MCF 10A (cell line): ENCODE data around the gene AGAP1. TPM values are rescaled to one million over a fixed set of nuclear protein-coding genes. Genes with fewer than 3 reads are reported as not detected.

ENCODE experiments used
- BruUV-seq: library from RNA; stranded (reverse); fragments of 400-500 nt; replicated peaks from 2 replicates; lab custom pipeline; 2021; lab: Mats Ljungman, UMichigan
- CTCF ChIA-PET: fragments of 300-600 bp; sonication (Branson Sonifier 250); formaldehyde crosslinking; extraction: SDS; loops from one replicate; lab custom pipeline; 2021; ENCODE audit warnings: antibody characterized with exemption, inconsistent platforms; lab: Yijun Ruan, JAX
- POLR2A ChIA-PET: fragments of 300-600, 350-650 bp; sonication (Branson Sonifier 250); formaldehyde crosslinking; extraction: SDS; loops from one replicate; lab custom pipeline; 2020; ENCODE audit warnings: antibody characterized with exemption, inconsistent platforms; lab: Yijun Ruan, JAX
- DNase-seq: peaks from one replicate; pipeline ENCODE4 v3.0.0-alpha.2; 2018; ENCODE audit not compliant: unreplicated experiment
- H3K27ac Mint-ChIP-seq: one replicate; pipeline ENCODE4 v1.8.0; 2022; ENCODE audit warnings: mild to moderate bottlenecking, low read depth, mixed read lengths; ENCODE audit not compliant: unreplicated experiment
- H3K27me3 Mint-ChIP-seq: one replicate; pipeline ENCODE4 v1.8.0; 2022; ENCODE audit warnings: mixed read lengths; ENCODE audit not compliant: insufficient read depth, unreplicated experiment
- H3K36me3 Mint-ChIP-seq: one replicate; pipeline ENCODE4 v1.8.0; 2022; ENCODE audit warnings: mild to moderate bottlenecking, moderate library complexity, mixed read lengths; ENCODE audit not compliant: insufficient read depth, unreplicated experiment
- H3K4me1 Mint-ChIP-seq: one replicate; pipeline ENCODE4 v1.8.0; 2022; ENCODE audit warnings: mixed read lengths; ENCODE audit not compliant: insufficient read depth, unreplicated experiment
- H3K4me3 Mint-ChIP-seq: one replicate; pipeline ENCODE4 v1.8.0; 2022; ENCODE audit warnings: mild to moderate bottlenecking, moderate library complexity, mixed read lengths; ENCODE audit not compliant: unreplicated experiment
- H3K9me3 Mint-ChIP-seq: one replicate; pipeline ENCODE4 v1.8.0; 2022; ENCODE audit warnings: mixed read lengths; ENCODE audit not compliant: unreplicated experiment
- intact Hi-C: fragments of 100-400 bp; cut with micrococcal nuclease; formaldehyde crosslinking; loops from 2 replicates; pipeline ENCODE4 v1.14.1; 2022
- total RNA-seq: library from RNA; stranded (reverse); gene quantifications from 2 replicates; pipeline ENCODE4 v1.2.3, GENCODE V29; 2022
- TF ChIP-seq, protein P1 (sequence below): fragments of 200-600 bp; IDR thresholded peaks from one replicate; pipeline ENCODE4 v1.8.0; 2022; ENCODE audit warnings: antibody characterized with exemption, mild to moderate bottlenecking; ENCODE audit not compliant: unreplicated experiment

AGAP1 gene
- total RNA-seq, 1 experiment from 2014 or later, result 41.3 TPM

DNA sequence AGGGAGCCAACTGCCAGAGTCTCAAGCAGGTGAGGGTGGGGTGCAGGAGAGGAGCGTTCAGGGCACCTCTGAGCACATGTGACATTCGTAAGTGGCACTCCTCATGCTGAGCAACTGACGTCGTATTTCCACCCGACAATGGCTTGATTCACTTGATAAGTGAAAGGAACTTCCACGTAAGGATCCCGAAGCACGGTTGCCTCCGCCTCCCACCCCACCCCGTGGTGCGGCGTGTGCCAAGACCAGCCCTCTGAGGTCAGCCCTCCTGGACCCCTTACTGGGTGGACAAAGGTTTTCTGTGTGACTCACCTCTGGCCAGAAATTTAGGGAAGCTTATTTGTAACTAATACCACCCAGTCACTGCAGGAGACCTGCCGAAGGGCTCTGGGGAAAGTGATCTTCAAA lies 59.9 kb downstream of the AGAP1 start:
- intact Hi-C loops, result loop anchor here (2.0 to 5.0 kb wide), 2 partner anchors 56 to 193 kb away; no protein-coding TSS in a partner anchor
- TF ChIP-seq, protein P1, sequence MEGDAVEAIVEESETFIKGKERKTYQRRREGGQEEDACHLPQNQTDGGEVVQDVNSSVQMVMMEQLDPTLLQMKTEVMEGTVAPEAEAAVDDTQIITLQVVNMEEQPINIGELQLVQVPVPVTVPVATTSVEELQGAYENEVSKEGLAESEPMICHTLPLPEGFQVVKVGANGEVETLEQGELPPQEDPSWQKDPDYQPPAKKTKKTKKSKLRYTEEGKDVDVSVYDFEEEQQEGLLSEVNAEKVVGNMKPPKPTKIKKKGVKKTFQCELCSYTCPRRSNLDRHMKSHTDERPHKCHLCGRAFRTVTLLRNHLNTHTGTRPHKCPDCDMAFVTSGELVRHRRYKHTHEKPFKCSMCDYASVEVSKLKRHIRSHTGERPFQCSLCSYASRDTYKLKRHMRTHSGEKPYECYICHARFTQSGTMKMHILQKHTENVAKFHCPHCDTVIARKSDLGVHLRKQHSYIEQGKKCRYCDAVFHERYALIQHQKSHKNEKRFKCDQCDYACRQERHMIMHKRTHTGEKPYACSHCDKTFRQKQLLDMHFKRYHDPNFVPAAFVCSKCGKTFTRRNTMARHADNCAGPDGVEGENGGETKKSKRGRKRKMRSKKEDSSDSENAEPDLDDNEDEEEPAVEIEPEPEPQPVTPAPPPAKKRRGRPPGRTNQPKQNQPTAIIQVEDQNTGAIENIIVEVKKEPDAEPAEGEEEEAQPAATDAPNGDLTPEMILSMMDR, result no peak
- H3K4me1 Mint-ChIP-seq, result peaks cover 6% of the 10 kb centered on the region
- BruUV-seq, result no TSS peak
- CTCF ChIA-PET, result interaction anchor here (0.6 kb wide), 1 partner anchor 474 kb away, joined by 3 read pairs; no protein-coding TSS in a partner anchor
- POLR2A ChIA-PET, result no interaction called here
- no peak overlapping the region for H3K4me3 Mint-ChIP-seq
- H3K9me3 Mint-ChIP-seq, result no peaks in the 10 kb centered on the region
- DNase-seq, result no peak
- H3K36me3 Mint-ChIP-seq, result peaks cover 6% of the 10 kb centered on the region
- H3K27ac Mint-ChIP-seq, result no peak overlapping the region
- no peaks in the 10 kb centered on the region for H3K27me3 Mint-ChIP-seq

DNA sequence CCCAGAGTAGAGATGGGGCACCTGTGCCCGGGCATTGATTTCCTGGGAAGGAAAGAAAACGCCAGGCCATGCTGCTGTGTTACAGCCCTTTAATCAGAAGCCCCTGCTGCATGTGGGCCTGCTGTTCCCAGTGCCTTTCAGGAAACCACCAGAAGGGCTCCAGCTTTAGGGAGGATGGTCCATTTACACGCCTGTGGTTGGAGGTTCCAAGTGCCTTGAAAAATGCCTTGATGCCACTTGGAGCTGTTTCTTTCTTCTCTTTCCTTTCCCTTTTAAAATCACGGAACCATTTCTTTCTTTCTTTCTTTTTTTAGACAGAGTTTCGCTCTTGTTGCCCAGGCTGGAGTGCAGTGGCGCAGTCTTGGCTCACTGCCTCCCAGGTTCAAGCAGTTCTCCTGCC lies 60.5 kb downstream of the AGAP1 start:
- peaks cover 6% of the 10 kb centered on the region for H3K36me3 Mint-ChIP-seq
- DNase-seq, result no peak
- no TSS peak for BruUV-seq
- peaks cover 6% of the 10 kb centered on the region for H3K4me1 Mint-ChIP-seq
- H3K9me3 Mint-ChIP-seq, result no peaks in the 10 kb centered on the region
- ChIA-PET POLR2A (no interaction called here), CTCF (interaction anchor here (0.6 kb wide), 2 partner anchors 117 to 474 kb away, joined by 3 read pairs; no protein-coding TSS in a partner anchor)
- TF ChIP-seq, protein P1, result no peak
- H3K27me3 Mint-ChIP-seq, result no peaks in the 10 kb centered on the region
- no peak overlapping the region for H3K4me3 Mint-ChIP-seq
- intact Hi-C loops, result loop anchor here (5.0 kb wide), 1 partner anchor 57 kb away; no protein-coding TSS in a partner anchor
- H3K27ac Mint-ChIP-seq, result no peak overlapping the region

DNA sequence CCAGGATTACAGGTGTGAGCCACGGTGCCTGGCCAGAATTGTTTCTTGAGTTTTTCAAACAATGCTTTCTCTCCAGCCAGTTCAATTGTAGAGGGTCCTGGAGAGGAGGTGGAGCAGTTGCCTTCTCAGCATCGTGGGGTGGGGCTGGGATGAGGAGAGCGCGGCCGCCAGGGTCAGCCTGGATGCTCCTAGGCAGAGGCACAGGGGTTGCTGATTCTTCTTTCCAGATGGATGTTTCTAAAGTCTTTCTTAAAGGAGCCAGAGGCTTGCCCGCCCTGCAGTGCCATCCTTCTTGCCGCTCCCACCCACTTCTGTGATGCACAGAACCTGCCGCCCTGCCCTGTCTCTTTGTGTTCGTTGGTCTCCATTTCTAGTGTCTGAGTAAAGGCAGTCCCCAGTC lies 61.1 kb downstream of the AGAP1 start:
- CTCF ChIA-PET, result no interaction called here
- BruUV-seq, result no TSS peak
- H3K27ac Mint-ChIP-seq, result no peak overlapping the region
- no peaks in the 10 kb centered on the region for H3K27me3 Mint-ChIP-seq
- peaks cover 6% of the 10 kb centered on the region for H3K4me1 Mint-ChIP-seq
- peaks cover 6% of the 10 kb centered on the region for H3K36me3 Mint-ChIP-seq
- no peak overlapping the region for H3K4me3 Mint-ChIP-seq
- intact Hi-C loops, result loop anchor here (5.0 kb wide), 1 partner anchor 58 kb away; no protein-coding TSS in a partner anchor
- POLR2A ChIA-PET, result no interaction called here
- TF ChIP-seq, protein P1, result no peak
- H3K9me3 Mint-ChIP-seq, result no peaks in the 10 kb centered on the region
- no peak for DNase-seq

DNA sequence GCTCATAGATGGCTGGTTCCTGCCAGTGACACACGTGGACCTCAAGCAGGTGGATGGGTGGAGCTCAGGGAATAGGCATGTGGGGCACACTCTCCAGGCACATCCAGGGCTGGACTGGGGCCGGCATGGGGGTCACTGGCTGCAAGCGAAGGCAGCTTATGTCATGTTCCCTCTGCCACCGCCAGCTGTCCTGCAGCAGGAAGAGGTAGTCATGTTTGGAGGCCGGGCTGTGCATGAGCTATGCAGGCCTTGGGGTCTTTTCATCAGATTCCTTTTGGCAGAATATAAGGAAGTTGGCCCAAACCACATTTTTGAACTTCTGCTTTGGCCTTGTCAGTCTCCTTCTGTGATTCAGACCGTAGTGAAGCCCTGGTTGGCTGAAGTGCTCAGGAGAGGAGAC lies 61.5 kb downstream of the AGAP1 start:
- BruUV-seq, result no TSS peak
- no peak for DNase-seq
- no peaks in the 10 kb centered on the region for H3K9me3 Mint-ChIP-seq
- ChIA-PET POLR2A (no interaction called here), CTCF (no interaction called here)
- peaks cover 6% of the 10 kb centered on the region for H3K4me1 Mint-ChIP-seq
- H3K27me3 Mint-ChIP-seq, result no peaks in the 10 kb centered on the region
- peaks cover 6% of the 10 kb centered on the region for H3K36me3 Mint-ChIP-seq
- no peak overlapping the region for H3K27ac Mint-ChIP-seq
- intact Hi-C loops, result no loop called here
- no peak overlapping the region for H3K4me3 Mint-ChIP-seq
- TF ChIP-seq, protein P1, result no peak
